IMR-90 (cell line): ENCODE results near the gene PKD2L1. TPM values are rescaled to one million over a fixed set of nuclear protein-coding genes. Genes with fewer than 3 reads are reported as not detected.

Source experiments
- ATAC-seq: fragments of 200-7000 bp; cut with Tn5 transposase; 2 replicates; pipeline ENCODE4 v1.9.1; 2020; ENCODE audit warnings: low read depth, mild to moderate bottlenecking, moderate library complexity
- BruUV-seq: library from RNA; stranded (reverse); fragments of 400-500 nt; replicated peaks from 2 replicates; lab custom pipeline; 2021; lab: Mats Ljungman, UMichigan
- CTCF ChIA-PET: fragments of 300-600 bp; formaldehyde crosslinking; extraction: SDS; loops from one replicate; lab custom pipeline; 2021; ENCODE audit warnings: antibody characterized with exemption; lab: Yijun Ruan, JAX
- POLR2A ChIA-PET: fragments of 300-600 bp; sonication (Branson Sonifier 250); formaldehyde crosslinking; loops from one replicate; lab custom pipeline; 2022; ENCODE audit warnings: antibody characterized with exemption; ENCODE audit not compliant: unreplicated experiment; lab: Charles Lee
- DNase-seq: peaks from one replicate; pipeline ENCODE4 v3.0.0; 2013
- H2AFZ ChIP-seq: replicated peaks from 2 replicates; pipeline ENCODE3; 2013; ENCODE audit warnings: low read length, mild to moderate bottlenecking; ENCODE audit not compliant: poor library complexity
- H2AK5ac ChIP-seq: 2 replicates; pipeline ENCODE4 v1.6.1; 2013; ENCODE audit warnings: low read depth, low read length, inconsistent platforms
- H2AK9ac ChIP-seq: replicated peaks from 2 replicates; pipeline ENCODE3; 2013; ENCODE audit warnings: mild to moderate bottlenecking, low read depth, low read length, moderate library complexity; ENCODE audit not compliant: poor library complexity
- H2BK120ac ChIP-seq: 2 replicates; pipeline ENCODE4 v1.6.1; 2013; ENCODE audit warnings: low read depth, low read length, inconsistent platforms
- H2BK15ac ChIP-seq: 3 replicates; pipeline ENCODE4 v1.6.1; 2013; ENCODE audit warnings: low read depth, low read length, inconsistent platforms
- H2BK20ac ChIP-seq: 2 replicates; pipeline ENCODE4 v1.6.1; 2013; ENCODE audit warnings: low read depth, mild to moderate bottlenecking, inconsistent platforms, low read length, moderate library complexity
- H2BK5ac ChIP-seq: 2 replicates; pipeline ENCODE4 v1.6.1; 2013; ENCODE audit warnings: mild to moderate bottlenecking, low read depth, low read length, inconsistent platforms; ENCODE audit not compliant: poor library complexity, severe bottlenecking
- H3K14ac ChIP-seq: replicated peaks from 2 replicates; pipeline ENCODE4 v1.6.1; 2013; ENCODE audit warnings: low read depth, low read length, inconsistent platforms
- H3K18ac ChIP-seq: 2 replicates; pipeline ENCODE4 v1.6.1; 2013; ENCODE audit warnings: low read depth, low read length, control low read depth
- H3K23ac ChIP-seq: 2 replicates; pipeline ENCODE4 v1.6.1; 2013; ENCODE audit warnings: low read depth, low read length, inconsistent platforms
- H3K27ac ChIP-seq: 2 replicates; pipeline ENCODE4 v1.5.1; 2013; ENCODE audit warnings: mild to moderate bottlenecking, control low read depth, low read length; ENCODE audit not compliant: insufficient read depth
- H3K27me3 ChIP-seq: 2 replicates; pipeline ENCODE4 v1.6.1; 2013; ENCODE audit warnings: low read length; ENCODE audit not compliant: control insufficient read depth, insufficient read depth
- H3K36me3 ChIP-seq: 2 replicates; pipeline ENCODE4 v1.6.1; 2013; ENCODE audit warnings: low read length, mixed read lengths; ENCODE audit not compliant: control insufficient read depth, insufficient read depth
- H3K4ac ChIP-seq: 2 replicates; pipeline ENCODE4 v1.6.1; 2013; ENCODE audit warnings: low read depth, low read length, inconsistent platforms
- H3K4me1 ChIP-seq: 2 replicates; pipeline ENCODE4 v1.6.1; 2013; ENCODE audit warnings: low read length, mixed read lengths; ENCODE audit not compliant: control insufficient read depth, insufficient read depth
- H3K4me2 ChIP-seq: 2 replicates; pipeline ENCODE4 v1.6.1; 2013; ENCODE audit warnings: low read depth, mild to moderate bottlenecking, control low read depth, low read length, moderate library complexity
- H3K4me3 ChIP-seq: 2 replicates; pipeline ENCODE4 v1.5.1; 2013; ENCODE audit warnings: low read depth, mild to moderate bottlenecking, control low read depth, low read length, moderate library complexity; ENCODE audit not compliant: insufficient read depth
- H3K56ac ChIP-seq: 2 replicates; pipeline ENCODE4 v1.6.1; 2013; ENCODE audit warnings: low read length, inconsistent platforms; ENCODE audit not compliant: insufficient read depth; ENCODE audit errors: extremely low read depth
- H3K79me1 ChIP-seq, 2 experiments: 2 replicates each; pipeline ENCODE4 v1.6.1; 2013; ENCODE audit warnings: low read length in 2 of 2, inconsistent platforms in 1 of 2, low read depth in 1 of 2
- H3K9ac ChIP-seq: 2 replicates; pipeline ENCODE4 v1.6.1; 2013; ENCODE audit warnings: low read depth, low read length, control low read depth
- H3K9me1 ChIP-seq: 2 replicates; pipeline ENCODE4 v1.6.1; 2013; ENCODE audit warnings: low read length, inconsistent platforms; ENCODE audit not compliant: insufficient read depth
- H3K9me3 ChIP-seq: 2 replicates; pipeline ENCODE4 v1.6.1; 2013; ENCODE audit warnings: low read length; ENCODE audit not compliant: control insufficient read depth, insufficient read depth
- H4K20me1 ChIP-seq: 2 replicates; pipeline ENCODE4 v1.6.1; 2013; ENCODE audit warnings: low read length, inconsistent platforms; ENCODE audit not compliant: insufficient read depth
- H4K5ac ChIP-seq: 2 replicates; pipeline ENCODE4 v1.6.1; 2013; ENCODE audit warnings: mild to moderate bottlenecking, low read depth, low read length, control low read depth
- H4K8ac ChIP-seq, 2 experiments: 2 replicates each; pipeline ENCODE4 v1.6.1; 2013; ENCODE audit warnings: low read depth in 2 of 2, low read length in 2 of 2, control low read depth in 1 of 2, inconsistent platforms in 1 of 2
- H4K91ac ChIP-seq: 2 replicates; pipeline ENCODE4 v1.6.1; 2013; ENCODE audit warnings: low read depth, low read length, inconsistent platforms; ENCODE audit not compliant: insufficient read depth
- BHLHE40 ChIP-seq: fragments of 150-350 bp; IDR thresholded peaks from 2 replicates; pipeline ENCODE4 v1.6.1; 2016; ENCODE audit warnings: mild to moderate bottlenecking, low read depth, low read length
- ELK1 ChIP-seq: fragments of 150-350 bp; IDR thresholded peaks from 2 replicates; pipeline ENCODE4 v1.6.1; 2016; ENCODE audit warnings: low read depth, mild to moderate bottlenecking, low read length, moderate library complexity, borderline replicate concordance
- FOS ChIP-seq: fragments of 150-350 bp; IDR thresholded peaks from 2 replicates; pipeline ENCODE4 v1.6.1; 2016; ENCODE audit warnings: low read depth, low read length
- MXI1 ChIP-seq: IDR thresholded peaks from 2 replicates; pipeline ENCODE4 v1.6.1; 2012; ENCODE audit warnings: low read depth, mild to moderate bottlenecking, low read length, moderate library complexity, borderline replicate concordance
- NFE2L2 ChIP-seq: fragments of 150-350 bp; IDR thresholded peaks from 2 replicates; pipeline ENCODE4 v1.6.1; 2016; ENCODE audit warnings: low read depth, mild to moderate bottlenecking, low read length
- SMC3 ChIP-seq: fragments of 150-350 bp; IDR thresholded peaks from 2 replicates; pipeline ENCODE4 v1.6.1; 2016; ENCODE audit warnings: low read depth, mild to moderate bottlenecking, antibody characterized with exemption, low read length, moderate library complexity
- WGBS, 2 experiments: methylation state at CpG; one replicate each; pipeline versions ENCODE4 v1.1.5 to v1.1.7; 2013; ENCODE audit warnings: missing lambda C conversion rate in 2 of 2; ENCODE audit not compliant: insufficient read length in 1 of 2; ENCODE audit errors: extremely low coverage in 2 of 2; 5-methylcytosine and 5-hydroxymethylcytosine counted together
- dilution Hi-C: fragments of 300-500 bp; cut with HindIII; formaldehyde crosslinking; loops from one replicate; pipeline ENCODE4 v1.14.3; 2018; ENCODE audit warnings: low sequenced_read_pairs; ENCODE audit not compliant: unreplicated experiment
- in situ Hi-C: fragments of 300-500 bp; cut with MboI; formaldehyde crosslinking; loops from 3 replicates; pipeline ENCODE4 v1.14.3; 2019; ENCODE audit warnings: low sequenced_read_pairs, inconsistent platforms, mixed read lengths
- intact Hi-C: fragments of 100-400 bp; cut with micrococcal nuclease; formaldehyde crosslinking; loops from 2 replicates; pipeline ENCODE4 v1.10.0; 2022
- polyA plus RNA-seq, 3 experiments: library from polyadenylated mRNA; depleted of rRNA; stranded (reverse); fragments of >200 nt; gene quantifications; 2 replicates each; pipeline ENCODE4 v1.2.3, GENCODE V29; 2012; ENCODE audit warnings: low replicate concordance in 1 of 3
- total RNA-seq: library from RNA; depleted of rRNA; stranded (reverse); fragments of >200 nt; gene quantifications from 2 replicates; pipeline ENCODE4 v1.2.3, GENCODE V29; 2012

The PKD2L1 gene
- total and polyA plus RNA-seq, 2 of the 4 experiments (the other 2 are of a cell fraction), result not detected

- Histone ChIP-seq H3K4me3 (no peak overlapping the region), H2AK9ac (no peak overlapping the region), H3K27ac (no peak overlapping the region), H3K9me3 (no peaks in the 10 kb centered on the region), H3K23ac (no peak overlapping the region), H4K20me1 (peaks cover 6% of the 10 kb centered on the region; the same call in 1 of the 2 replicates), H3K4ac (no peak overlapping the region), H2AFZ (no peak overlapping the region), H4K91ac (no peak overlapping the region), H3K4me1 (peaks cover 3% of the 10 kb centered on the region), H2BK5ac (no peak overlapping the region), H3K4me2 (no peak overlapping the region), H3K9me1 (0 out of 2 replicates have a peak, but pooled peaks cover 5% of the 10 kb centered on the region), H2BK15ac (no peak overlapping the region), H3K79me1 (peaks cover 10 to 33% of the 10 kb centered on the region in 2 experiments), H3K56ac (no peak overlapping the region), H4K5ac (no peak overlapping the region), H2BK20ac (no peak overlapping the region), H3K27me3 (peaks cover 13% of the 10 kb centered on the region), H3K18ac (no peak overlapping the region), H3K9ac (no peak overlapping the region), H2AK5ac (no peak overlapping the region), H2BK120ac (no peak overlapping the region), H3K36me3 (peaks cover 3% of the 10 kb centered on the region; the same call in 1 of the 2 replicates), H3K14ac (no peak overlapping the region), H4K8ac (no peak overlapping the region)
- dilution Hi-C loops (no loop called here), in situ Hi-C loops (no loop called here), intact Hi-C loops (no loop called here)
- WGBS, 2 experiments, result 100% methylated on average over 2 of the region's 6 CpGs; no CpG with 5 or more reads in 1 of the 2 experiments
- ChIA-PET CTCF (interaction anchor here (1.6 kb wide), 1 partner anchor 231 kb away, joined by 4 read pairs; no protein-coding TSS in a partner anchor), POLR2A (no interaction called here)
- DNase-seq, result no peak
- no peak for ATAC-seq
- TF ChIP-seq ELK1 (no peak), NFE2L2 (no peak), SMC3 (no peak), BHLHE40 (no peak), MXI1 (no peak), FOS (no peak)
- BruUV-seq, result no TSS peak
Measured at GRCh38 chr10:100287756-100288155, 42.3 kb downstream of the PKD2L1 start.
